HepG2 (cell line): ENCODE data around the gene PRSS21. TPM values are rescaled to one million over a fixed set of nuclear protein-coding genes. Genes with fewer than 3 reads are reported as not detected.

Experiments
- AKAP8 ChIP-seq: sonication (generic); formaldehyde crosslinking; IDR thresholded peaks from 2 replicates; pipeline ENCODE4 v1.5.1; 2020; ENCODE audit warnings: mild to moderate bottlenecking, missing genetic modification reagents
- FOXK2 ChIP-seq: fragments of 450-650 bp; IDR thresholded peaks from 2 replicates; pipeline ENCODE4 v1.6.1; 2016
- FOXO1 ChIP-seq: sonication (generic); formaldehyde crosslinking; IDR thresholded peaks from 2 replicates; pipeline ENCODE4 v1.4.0; 2020; ENCODE audit warnings: missing genetic modification reagents
- GABPB1 ChIP-seq: IDR thresholded peaks from 2 replicates; pipeline ENCODE4 v1.6.1; 2016; ENCODE audit warnings: mild to moderate bottlenecking, missing genetic modification reagents, moderate library complexity, missing compliant biosample characterization
- KMT2B ChIP-seq: IDR thresholded peaks from 2 replicates; pipeline ENCODE4 v1.6.1; 2016; ENCODE audit warnings: missing genetic modification reagents, missing compliant biosample characterization
- NBN ChIP-seq: fragments of 450-650 bp; conservative IDR thresholded peaks from 2 replicates; pipeline ENCODE4 v1.6.1; 2017
- RFX1 ChIP-seq: fragments of 450-650 bp; IDR thresholded peaks from 2 replicates; pipeline ENCODE4 v1.6.1; 2017
- SOX6 ChIP-seq, 2 experiments: fragments of 450-650 bp in 1 of 2; sonication (generic) in 1 of 2; formaldehyde crosslinking in 1 of 2; IDR thresholded peaks; 2 replicates each; pipeline versions ENCODE4 v1.4.0 to v1.6.1; 2017 to 2020; ENCODE audit warnings: antibody characterized with exemption in 1 of 2, mild to moderate bottlenecking in 1 of 2, missing genetic modification reagents in 1 of 2
- THRA ChIP-seq: sonication (generic); formaldehyde crosslinking; IDR thresholded peaks from 2 replicates; pipeline ENCODE4 v1.4.0; 2020; ENCODE audit warnings: missing genetic modification reagents, borderline replicate concordance
- ZNF782 ChIP-seq: sonication (generic); formaldehyde crosslinking; IDR thresholded peaks from 2 replicates; pipeline ENCODE4 v1.4.0; 2020; ENCODE audit warnings: missing genetic modification reagents, mild to moderate bottlenecking, borderline replicate concordance
- polyA plus RNA-seq, 8 experiments: library from polyadenylated mRNA; depleted of rRNA in 3 of 8; stranded (reverse) in 7 of 8; unstranded in 1 of 8; fragments of >200 nt; fragmentation: Illumina TruSeq in 4 of 8; extraction: Trizol in 4 of 8; gene quantifications; 2 replicates each; pipeline versions ENCODE4 v1.2.1 to v1.2.3, GENCODE V29; 2011 to 2016; ENCODE audit warnings: low read depth in 4 of 8, missing spikeins in 1 of 8, mixed read lengths in 1 of 8; ENCODE audit not compliant: insufficient read depth in 1 of 8
- total RNA-seq, 5 experiments: library from RNA; depleted of rRNA; stranded (reverse); fragments of >200 nt; fragmentation: Illumina TruSeq; extraction: Trizol; gene quantifications; 2 replicates each; pipeline ENCODE4 v1.2.3, GENCODE V29; 2016; ENCODE audit warnings: low read depth in 1 of 5
- TF ChIP-seq, protein P1 (sequence below): sonication (generic); formaldehyde crosslinking; IDR thresholded peaks from 2 replicates; pipeline ENCODE4 v1.5.0; 2020; ENCODE audit warnings: missing genetic modification reagents, mild to moderate bottlenecking, borderline replicate concordance
- TF ChIP-seq, protein P2 (sequence below): sonication (generic); formaldehyde crosslinking; conservative IDR thresholded peaks from 2 replicates; pipeline ENCODE4 v1.8.0; 2022; ENCODE audit warnings: low read depth, missing genetic modification reagents
- TF ChIP-seq, protein P3 (sequence below): sonication (generic); formaldehyde crosslinking; IDR thresholded peaks from 2 replicates; pipeline ENCODE4 v1.4.0; 2020; ENCODE audit warnings: missing genetic modification reagents, mild to moderate bottlenecking, borderline replicate concordance
- TF ChIP-seq, protein P4 (sequence below): IDR thresholded peaks from 2 replicates; pipeline ENCODE4 v1.4.0; 2020; ENCODE audit warnings: mild to moderate bottlenecking, missing genetic modification reagents

The PRSS21 gene
- total and polyA plus RNA-seq, 2 of the 13 experiments (the other 11 are each of a cell fraction or from before 2014, with no cell fraction given): not detected

DNA sequence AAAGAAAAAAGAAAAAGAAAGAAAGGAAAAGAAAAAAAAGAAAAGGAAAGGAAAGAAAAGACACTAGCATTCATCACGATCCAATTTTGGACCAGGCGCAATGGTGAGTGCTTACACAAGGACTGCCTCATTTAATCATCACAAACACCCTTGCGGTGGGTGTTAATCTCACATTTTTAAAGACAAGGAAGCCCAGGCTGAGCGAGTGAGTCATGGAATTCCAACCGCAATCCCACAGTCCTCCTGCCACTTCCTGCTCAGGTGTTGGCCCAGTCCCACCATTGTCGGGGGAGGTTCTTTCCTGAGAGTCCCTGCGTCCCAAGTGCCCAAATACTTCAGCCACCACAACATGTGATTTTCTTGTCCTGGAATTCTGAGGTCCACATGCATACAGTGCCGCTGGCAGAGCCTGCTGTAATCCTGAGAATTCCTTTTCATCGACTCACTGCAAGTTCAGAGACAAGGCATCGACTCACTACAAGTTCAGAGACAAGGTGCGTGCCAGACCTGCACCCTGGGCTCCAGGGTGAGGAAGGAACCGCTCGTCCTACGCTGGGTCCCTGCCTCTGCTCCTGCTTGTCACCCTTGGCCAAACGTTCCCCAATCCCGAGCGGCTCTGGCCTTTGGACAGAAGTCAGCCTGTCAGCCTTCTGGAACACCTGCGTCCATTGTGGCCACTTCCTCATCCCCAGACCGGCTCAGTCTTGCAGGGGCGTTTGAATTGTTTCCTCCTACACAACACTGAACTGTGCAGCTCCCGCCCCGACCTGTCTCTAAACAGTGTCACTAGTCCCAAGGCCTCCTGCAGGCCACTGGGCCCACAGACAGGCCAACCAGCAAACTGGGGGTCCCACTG is 18.8 kb downstream of the PRSS21 start (continued):
- TF ChIP-seq, protein P1, sequence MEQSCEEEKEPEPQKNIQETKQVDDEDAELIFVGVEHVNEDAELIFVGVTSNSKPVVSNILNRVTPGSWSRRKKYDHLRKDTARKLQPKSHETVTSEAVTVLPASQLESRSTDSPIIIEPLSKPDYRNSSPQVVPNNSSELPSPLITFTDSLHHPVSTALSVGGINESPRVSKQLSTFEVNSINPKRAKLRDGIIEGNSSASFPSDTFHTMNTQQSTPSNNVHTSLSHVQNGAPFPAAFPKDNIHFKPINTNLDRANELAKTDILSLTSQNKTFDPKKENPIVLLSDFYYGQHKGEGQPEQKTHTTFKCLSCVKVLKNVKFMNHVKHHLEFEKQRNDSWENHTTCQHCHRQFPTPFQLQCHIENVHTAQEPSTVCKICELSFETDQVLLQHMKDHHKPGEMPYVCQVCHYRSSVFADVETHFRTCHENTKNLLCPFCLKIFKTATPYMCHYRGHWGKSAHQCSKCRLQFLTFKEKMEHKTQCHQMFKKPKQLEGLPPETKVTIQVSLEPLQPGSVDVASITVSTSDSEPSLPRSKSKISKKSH (CRISPR knock-in tag): no peak
- TF ChIP-seq RFX1 (no peak), THRA (CRISPR knock-in tag) (no peak), FOXO1 (CRISPR knock-in tag) (0 out of 2 replicates have a peak, but pooled peaks have one; percentile 7), NBN (no peak), GABPB1 (CRISPR knock-in tag) (peak; percentile 30; the same call in 1 of the 2 replicates), ZNF782 (CRISPR knock-in tag) (no peak), SOX6 (IDR thresholded peaks at IDR 0.05) (no peak), SOX6 (CRISPR knock-in tag; IDR thresholded peaks at IDR 0.05) (0 out of 2 replicates have a peak, but pooled peaks have one; percentile 23), FOXK2 (no peak), KMT2B (no peak), AKAP8 (CRISPR knock-in tag) (no peak)
- TF ChIP-seq, protein P2, sequence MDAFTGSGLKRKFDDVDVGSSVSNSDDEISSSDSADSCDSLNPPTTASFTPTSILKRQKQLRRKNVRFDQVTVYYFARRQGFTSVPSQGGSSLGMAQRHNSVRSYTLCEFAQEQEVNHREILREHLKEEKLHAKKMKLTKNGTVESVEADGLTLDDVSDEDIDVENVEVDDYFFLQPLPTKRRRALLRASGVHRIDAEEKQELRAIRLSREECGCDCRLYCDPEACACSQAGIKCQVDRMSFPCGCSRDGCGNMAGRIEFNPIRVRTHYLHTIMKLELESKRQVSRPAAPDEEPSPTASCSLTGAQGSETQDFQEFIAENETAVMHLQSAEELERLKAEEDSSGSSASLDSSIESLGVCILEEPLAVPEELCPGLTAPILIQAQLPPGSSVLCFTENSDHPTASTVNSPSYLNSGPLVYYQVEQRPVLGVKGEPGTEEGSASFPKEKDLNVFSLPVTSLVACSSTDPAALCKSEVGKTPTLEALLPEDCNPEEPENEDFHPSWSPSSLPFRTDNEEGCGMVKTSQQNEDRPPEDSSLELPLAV: no peak
- TF ChIP-seq, protein P3, sequence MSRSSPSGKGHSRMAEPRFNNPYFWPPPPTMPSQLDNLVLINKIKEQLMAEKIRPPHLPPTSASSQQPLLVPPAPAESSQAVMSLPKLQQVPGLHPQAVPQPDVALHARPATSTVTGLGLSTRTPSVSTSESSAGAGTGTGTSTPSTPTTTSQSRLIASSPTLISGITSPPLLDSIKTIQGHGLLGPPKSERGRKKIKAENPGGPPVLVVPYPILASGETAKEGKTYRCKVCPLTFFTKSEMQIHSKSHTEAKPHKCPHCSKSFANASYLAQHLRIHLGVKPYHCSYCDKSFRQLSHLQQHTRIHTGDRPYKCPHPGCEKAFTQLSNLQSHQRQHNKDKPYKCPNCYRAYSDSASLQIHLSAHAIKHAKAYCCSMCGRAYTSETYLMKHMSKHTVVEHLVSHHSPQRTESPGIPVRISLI (CRISPR knock-in tag): no peak
- TF ChIP-seq, protein P4, sequence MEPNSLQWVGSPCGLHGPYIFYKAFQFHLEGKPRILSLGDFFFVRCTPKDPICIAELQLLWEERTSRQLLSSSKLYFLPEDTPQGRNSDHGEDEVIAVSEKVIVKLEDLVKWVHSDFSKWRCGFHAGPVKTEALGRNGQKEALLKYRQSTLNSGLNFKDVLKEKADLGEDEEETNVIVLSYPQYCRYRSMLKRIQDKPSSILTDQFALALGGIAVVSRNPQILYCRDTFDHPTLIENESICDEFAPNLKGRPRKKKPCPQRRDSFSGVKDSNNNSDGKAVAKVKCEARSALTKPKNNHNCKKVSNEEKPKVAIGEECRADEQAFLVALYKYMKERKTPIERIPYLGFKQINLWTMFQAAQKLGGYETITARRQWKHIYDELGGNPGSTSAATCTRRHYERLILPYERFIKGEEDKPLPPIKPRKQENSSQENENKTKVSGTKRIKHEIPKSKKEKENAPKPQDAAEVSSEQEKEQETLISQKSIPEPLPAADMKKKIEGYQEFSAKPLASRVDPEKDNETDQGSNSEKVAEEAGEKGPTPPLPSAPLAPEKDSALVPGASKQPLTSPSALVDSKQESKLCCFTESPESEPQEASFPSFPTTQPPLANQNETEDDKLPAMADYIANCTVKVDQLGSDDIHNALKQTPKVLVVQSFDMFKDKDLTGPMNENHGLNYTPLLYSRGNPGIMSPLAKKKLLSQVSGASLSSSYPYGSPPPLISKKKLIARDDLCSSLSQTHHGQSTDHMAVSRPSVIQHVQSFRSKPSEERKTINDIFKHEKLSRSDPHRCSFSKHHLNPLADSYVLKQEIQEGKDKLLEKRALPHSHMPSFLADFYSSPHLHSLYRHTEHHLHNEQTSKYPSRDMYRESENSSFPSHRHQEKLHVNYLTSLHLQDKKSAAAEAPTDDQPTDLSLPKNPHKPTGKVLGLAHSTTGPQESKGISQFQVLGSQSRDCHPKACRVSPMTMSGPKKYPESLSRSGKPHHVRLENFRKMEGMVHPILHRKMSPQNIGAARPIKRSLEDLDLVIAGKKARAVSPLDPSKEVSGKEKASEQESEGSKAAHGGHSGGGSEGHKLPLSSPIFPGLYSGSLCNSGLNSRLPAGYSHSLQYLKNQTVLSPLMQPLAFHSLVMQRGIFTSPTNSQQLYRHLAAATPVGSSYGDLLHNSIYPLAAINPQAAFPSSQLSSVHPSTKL (CRISPR knock-in tag): 0 out of 2 replicates have a peak, but pooled peaks have one; percentile 16
